WI38 (cell line): ENCODE measurements around the gene WDR38.

Experiments
- H3K4me3 ChIP-seq: 2 replicates; pipeline ENCODE4 v1.5.1; 2011; ENCODE audit warnings: low read depth, mild to moderate bottlenecking, control low read depth, low read length
- CTCF ChIP-seq: IDR thresholded peaks from 2 replicates; pipeline ENCODE4 v1.5.1; 2012; ENCODE audit warnings: low read depth, mild to moderate bottlenecking, control low read depth, low read length

WDR38 gene

DNA sequence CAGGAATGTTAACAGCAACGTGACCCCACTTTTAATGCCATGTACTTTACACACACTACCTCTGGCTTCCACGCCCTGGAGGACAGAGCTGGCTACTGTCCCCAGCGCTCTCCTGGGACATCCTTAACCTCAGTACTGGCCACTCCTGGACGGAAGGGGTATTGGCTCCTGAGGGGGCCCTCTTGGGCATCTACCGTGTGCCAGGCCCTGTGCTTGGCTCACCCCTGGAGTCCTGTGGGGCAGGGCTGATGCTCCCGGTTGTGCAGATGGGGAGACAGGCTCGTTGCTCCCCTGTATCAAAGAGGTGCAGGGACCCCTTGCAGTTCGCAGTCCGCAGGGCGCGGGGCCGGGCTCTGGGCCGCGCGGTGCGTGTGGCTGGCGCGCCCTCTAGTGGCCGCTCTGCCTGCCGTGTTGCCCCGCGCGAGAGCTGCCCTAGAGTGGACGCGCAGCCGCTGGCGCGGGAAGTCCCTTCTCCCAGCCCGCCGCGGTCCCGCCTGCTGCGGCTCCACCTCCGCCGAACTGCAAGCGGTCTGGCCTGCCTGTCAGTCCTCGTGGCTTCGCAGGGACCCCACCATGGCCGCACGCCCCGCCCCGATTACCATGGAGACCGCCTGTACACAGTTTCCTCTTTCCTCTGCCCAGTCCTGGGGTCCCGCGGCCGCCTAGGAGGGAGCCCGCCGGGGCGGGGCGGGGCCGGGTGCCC is at the start of gene WDR38:
TSS of gene WDR38 (plus strand) at position 632 of the 703 bp plus-strand sequence. CDS start 72 bp downstream, outside the sequence.
- H3K4me3 ChIP-seq: peak within 1 kb of the TSS; percentile 53
- peak; percentile 95 for TF ChIP-seq CTCF

DNA sequence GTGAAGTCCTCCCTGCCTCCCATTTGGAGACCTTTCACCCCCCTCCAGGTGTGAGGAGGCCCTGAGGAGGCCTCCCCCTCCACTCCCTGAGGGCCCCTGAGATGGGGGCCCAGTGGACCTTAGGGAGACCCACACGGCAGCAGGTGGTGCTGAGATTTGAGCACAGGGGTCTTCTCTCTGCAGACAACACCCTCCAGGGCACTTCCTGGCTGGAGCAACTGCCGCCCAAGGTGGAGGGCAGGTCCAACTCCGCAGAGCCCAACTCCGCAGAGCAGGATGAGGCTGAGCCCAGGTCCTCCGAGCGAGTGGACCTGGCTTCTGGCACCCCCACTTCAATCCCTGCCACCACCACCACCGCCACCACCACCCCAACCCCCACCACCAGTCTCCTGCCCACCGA is 49.3 kb upstream of the WDR38 start:
- no peak for TF ChIP-seq CTCF
- no peak overlapping the region for H3K4me3 ChIP-seq

DNA sequence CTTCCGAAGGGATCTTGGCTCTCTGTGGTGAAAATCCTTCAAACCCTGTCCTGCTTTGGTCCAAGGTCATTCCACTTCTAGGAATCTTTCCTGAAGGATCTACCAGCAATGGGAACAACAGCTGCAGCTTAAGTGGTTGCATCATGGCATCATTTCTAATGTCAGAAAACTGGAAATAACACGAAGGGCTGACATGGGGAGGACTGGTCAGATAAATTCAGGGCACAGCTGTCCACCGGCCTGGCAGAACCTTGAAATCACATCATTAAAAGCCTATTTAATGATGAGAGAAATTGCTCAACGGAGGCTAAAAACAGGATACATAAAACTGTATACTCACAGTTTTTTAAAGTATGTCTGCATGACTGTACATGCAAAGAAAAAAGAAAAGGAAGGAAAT is 48.1 kb upstream of the WDR38 start:
- TF ChIP-seq CTCF: no peak
- no peak overlapping the region for H3K4me3 ChIP-seq

GRCh38 chr9:124808246-124808956 is 44.9 kb upstream of the WDR38 start:
- TF ChIP-seq CTCF: no peak
- H3K4me3 ChIP-seq: no peak overlapping the region

DNA sequence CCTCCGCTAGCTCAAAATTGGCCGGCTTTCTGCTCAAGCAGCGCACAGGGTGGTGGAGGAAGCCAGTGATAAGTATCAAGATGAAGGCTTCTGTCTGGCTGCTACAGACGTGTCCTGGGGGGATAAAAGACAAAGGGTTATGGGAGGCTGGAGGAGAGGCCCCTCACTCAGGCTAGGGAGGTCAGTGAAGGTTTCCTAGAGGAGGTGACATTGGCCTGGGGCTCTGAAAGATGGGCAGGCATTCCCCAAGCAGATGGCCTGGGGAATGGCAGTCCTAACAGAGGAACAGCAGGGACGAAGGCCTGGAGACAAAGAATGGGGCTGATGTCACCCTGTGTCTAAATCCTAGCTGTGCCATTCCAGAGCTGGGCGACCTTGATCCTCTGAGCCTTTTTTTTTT is 44.0 kb upstream of the WDR38 start:
- no peak for TF ChIP-seq CTCF
- no peak overlapping the region for H3K4me3 ChIP-seq

- no peak overlapping the region for H3K4me3 ChIP-seq
- no peak for TF ChIP-seq CTCF
Measured at GRCh38 chr9:124809741-124810500, 43.3 kb upstream of the WDR38 start.
